HUDEP-2 (cell line): Measurements from ENCODE around the gene LFNG.

ENCODE experiments used
- DNase-seq, 76 experiments: peaks; one replicate each; lab custom pipeline; 2025; ENCODE audit not compliant: unreplicated experiment in 76 of 76; lab: John Stamatoyannopoulos, UW

The LFNG gene

GRCh38 chr7:2566890-2567678 is 47.5 kb downstream of the LFNG start:
- DNase-seq, result no peak

GRCh38 chr7:2567679-2568278 is 48.2 kb downstream of the LFNG start:
- no peak for DNase-seq

GRCh38 chr7:2568521-2569223 is 49.1 kb downstream of the LFNG start:
- no peak for DNase-seq

DNA sequence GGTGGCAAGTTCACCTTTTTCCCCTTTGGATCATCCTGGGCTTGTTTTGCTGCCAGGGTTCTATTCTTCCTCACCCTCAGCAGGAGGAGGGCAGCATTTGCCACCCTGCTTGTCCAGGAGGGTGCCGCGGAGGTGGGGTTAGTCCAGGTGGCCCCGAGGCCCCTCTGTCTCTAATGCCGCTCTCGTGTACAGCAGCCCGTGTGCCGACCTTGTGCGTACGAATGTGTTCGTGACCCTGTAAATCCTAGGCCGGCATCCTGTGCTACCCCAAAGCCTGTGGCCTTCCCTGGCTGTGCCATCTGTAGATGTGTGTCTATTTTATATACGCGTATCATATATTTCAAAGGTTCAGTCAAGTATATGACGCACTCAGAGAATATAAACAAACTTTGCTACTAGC is 49.8 kb downstream of the LFNG start:
- no peak for DNase-seq

DNA sequence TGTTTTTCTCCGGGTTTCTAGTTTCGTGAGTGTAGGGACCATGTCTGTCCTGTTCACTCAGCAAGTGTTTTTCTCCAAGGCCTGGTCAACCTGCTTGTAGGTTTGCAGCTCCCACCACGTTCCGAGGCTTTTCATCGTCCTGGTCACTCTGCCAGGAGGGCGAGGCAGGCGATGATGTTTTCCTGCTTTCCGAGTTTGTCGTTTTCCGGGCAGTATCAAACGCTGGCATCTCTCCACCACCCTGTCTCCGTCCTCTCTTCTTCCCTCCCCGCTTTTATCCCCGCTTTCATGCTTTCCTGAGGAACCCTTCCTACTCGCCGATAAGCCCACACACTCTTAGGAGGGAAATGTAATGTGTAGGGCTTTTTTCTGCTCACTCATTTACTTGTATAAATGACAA is 50.4 kb downstream of the LFNG start:
- DNase-seq, result no peak

- no peak for DNase-seq
Observed at GRCh38 chr7:2571409-2571808, 51.8 kb downstream of the LFNG start.

GRCh38 chr7:2572101-2572842 is 52.7 kb downstream of the LFNG start:
- DNase-seq, result no peak

DNA sequence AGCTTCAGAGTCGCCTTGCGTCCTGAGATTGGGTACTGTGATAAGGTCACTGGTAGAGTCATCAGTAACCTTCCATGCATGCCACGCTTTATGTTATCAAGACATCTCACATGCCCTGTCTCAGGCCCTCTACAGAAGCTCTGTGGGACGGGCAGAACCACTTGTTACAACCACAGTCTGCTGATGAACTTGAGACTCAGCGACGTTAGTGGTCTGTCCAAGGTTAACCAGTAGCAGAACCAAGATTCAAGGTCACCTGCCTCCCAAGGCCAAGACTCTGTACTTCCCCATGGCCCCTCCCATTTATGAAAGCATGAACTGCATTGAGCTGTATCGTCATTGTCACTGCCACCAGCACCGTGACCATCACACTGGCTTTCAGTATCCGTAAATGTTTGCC is 54.2 kb downstream of the LFNG start:
- DNase-seq, result peak in 5 of 76 experiments; percentile 11 to 36 (median 19)

GRCh38 chr7:2575046-2575732 is 55.6 kb downstream of the LFNG start:
- no peak for DNase-seq

- DNase-seq, result no peak
Observed at GRCh38 chr7:2575733-2576340, 56.3 kb downstream of the LFNG start.

DNA sequence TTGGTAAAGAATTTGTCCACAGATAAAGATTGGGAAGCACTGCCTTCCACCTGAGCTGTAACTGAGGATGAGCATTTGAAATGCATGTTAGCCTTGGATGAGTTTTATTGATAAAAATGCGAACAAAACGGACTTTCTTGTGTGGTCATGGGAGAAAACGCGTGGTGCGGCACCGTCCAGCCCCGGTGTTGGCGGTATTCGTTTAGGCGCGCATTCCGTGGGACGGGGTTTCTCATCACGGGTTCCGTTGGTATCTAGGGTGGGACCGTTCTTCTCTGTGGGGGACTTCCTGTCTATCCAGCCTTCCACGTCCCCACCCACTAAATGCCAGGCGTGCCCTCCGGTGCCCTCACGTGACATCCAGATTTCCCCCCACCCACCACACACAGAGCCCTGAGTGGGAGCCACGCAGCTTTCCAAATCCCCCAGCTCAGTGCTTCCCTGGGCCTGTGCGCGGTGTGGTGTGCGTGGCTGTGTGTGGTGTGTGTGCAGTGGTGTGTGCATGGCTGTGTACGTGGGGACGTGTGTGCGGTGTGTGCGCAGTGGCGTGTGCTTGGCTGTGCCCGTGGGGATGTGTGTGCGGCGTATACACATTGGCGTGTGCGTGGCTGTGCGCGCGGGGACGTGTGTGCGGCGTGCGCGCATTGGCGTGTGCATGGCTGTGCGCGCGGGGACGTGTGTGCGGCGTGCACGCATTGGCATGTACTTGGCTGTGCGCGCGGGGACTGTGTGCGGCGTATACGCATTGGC is 57.3 kb downstream of the LFNG start:
- no peak for DNase-seq
